Middle frontal gyrus (tissue), 1 donor: ENCODE results near the gene NOX4.
"Not testable (repeated sequence)": the region's sequence is repeated elsewhere in the genome, so short reads cannot be mapped to it uniquely, and the experiment has no call there.

Source experiments
- DNase-seq: peaks from one replicate; pipeline ENCODE4 v3.0.0-alpha.2; 2015; ENCODE audit warnings: low spot score; ENCODE audit errors: extremely low spot score

Gene NOX4

DNA sequence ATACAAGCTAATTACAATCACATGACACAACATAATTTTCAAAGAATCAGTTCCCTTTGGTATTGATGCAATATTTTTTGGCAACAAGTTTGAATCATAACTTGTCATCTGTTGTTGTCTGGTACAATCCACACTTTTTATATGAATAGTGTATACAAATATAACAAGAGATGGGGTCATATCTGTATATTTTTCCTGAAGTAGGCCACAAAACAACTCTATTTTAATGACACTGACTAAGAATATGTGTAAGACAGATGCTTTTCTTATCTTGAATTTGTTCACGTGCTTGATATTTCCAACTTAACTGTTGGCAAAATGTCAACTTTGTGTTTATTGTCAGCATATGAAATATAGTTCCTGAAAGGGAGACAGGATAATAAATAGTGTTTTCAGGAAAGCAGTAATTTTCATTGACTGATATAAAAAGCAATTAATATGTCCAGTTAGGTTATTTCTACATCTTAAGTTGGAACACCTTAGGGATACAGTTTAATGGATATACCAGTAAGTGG, 27.9 kb downstream of the NOX4 start:
- no peak for DNase-seq

DNA sequence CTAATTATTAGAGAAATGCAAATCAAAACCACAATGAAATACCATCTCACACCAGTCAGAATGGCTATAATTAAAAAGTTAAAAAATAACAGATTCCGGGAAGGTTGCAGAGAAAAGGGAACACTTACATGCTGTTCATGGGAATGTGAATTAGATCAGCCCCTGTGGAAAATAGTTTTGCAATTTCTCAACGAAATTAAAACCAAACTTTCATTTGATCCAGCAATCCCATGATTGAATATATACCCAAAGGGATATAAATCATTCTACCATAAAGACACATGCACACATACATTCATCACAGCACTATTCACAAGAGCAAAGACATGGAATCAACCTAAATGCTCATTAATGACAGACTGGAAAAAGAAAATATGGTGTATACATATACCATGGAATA, 32.5 kb downstream of the NOX4 start:
- no peak for DNase-seq

DNA sequence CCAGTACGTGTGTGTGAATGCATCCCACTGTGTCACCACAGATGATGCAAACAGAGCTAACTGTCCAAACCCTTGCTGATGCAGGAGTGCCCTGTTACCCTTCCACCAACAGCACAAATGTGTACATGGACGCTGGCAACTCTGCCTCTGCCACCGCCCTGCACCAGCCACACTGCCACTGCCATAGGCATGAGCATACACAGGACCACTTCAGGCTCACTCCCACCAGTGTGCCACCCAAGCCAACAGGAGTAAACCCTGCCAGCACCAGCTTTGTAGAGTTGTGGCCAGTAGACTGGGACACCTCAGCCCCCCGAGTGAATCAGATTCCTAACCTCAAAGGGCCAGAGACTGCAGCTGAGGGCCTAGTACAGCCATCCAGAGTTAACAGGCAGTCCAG, 34.0 kb downstream of the NOX4 start:
- DNase-seq: no peak

DNA sequence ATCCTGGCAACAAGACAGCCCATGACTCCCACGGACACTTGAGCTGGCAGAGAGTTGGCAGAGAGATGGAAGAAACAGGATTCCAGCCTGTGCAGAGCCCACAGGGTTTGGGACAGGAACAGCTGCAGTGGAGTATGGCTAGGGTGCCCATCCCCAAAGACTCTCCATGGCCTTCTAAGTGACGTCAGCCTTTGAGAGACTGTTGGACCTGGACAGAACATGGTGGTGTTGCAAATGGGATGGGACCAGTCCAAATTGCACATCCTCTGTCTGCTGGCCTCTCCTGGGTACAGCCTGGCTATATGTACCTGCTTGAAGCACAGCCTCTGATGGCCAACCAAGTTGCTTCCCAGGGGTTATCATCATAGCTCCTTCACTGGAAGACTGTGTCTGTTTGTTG, 34.5 kb downstream of the NOX4 start:
- DNase-seq: no peak

DNA sequence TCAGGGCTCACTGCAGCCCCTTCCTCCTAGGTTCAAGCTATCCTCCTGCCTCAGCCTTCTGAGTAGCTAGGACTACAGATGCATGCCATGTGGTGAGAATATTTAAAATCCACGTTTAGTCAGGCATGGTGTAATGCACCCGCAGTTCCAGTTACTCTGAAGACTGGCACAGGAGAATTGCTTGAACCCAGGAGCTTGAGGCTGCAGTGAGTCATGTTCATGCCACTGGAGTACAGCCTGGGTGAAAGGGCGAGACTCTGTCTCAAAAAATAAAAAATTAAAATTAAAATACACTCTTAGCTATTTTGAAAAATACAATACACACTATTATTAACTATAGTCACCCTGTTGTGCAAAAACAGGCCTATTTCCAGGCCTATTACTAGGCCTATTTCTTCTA, 38.4 kb downstream of the NOX4 start:
- no peak for DNase-seq

DNA sequence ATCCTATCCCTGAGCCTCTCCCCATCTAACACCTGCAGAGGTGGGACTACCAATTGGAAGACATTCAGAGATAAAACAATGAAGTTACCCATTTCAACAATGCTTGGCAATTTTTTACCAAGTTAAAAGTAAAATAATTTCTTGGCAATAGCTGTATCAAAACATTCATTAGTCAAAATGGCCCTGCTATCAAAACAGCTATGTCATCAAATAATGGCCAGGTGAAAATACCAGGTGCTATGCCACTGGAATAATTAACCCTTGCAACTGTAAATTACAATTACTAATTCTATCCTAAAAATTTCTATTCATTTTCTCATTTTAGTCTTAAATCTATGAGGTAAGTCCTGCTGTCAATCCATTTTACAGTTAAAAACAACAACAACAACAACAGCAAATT, 43.3 kb downstream of the NOX4 start:
- DNase-seq: no peak

DNA sequence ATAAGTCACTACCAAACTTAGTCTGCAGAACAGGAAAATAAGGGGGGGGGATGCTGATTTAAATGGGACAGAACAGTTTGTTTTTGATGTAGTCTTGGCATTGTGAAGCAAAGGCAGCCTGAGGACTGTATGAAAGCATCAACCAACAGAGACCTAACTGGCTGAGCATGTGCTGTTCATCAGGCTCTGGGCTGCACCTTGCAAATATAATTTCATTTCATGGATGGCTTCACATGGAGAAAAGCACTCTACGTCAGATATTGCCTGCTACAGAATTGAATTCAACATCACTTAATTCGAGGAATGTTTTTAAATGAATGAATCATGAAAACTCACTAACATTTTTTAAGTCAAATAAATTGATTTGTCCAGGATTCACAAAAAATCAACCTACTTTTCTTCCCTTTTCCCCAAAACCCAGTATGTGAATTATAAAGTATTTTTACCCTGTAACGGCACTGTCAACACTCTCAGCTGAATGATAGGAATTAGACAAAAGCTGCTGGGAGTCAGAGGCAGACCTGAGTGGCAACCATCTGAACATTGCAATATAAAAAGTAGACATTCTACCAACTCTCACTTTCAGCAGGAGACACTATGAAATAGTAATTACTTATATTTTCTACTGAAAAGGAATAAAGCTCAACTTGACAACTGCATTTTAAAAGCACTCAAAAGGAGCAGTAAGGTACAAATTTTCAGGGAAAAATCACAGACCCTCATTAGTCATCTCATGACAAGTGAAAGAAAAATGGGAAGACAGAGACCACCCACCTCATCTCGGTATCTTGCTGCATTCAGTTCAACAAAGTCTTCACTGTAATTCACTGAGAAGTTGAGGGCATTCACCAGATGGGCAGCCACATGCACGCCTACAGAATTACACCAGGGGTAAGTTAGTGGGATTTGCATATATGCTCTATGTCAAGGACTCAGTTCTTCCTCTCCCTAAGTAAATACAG, 47.5 kb downstream of the NOX4 start:
- DNase-seq: no peak

DNA sequence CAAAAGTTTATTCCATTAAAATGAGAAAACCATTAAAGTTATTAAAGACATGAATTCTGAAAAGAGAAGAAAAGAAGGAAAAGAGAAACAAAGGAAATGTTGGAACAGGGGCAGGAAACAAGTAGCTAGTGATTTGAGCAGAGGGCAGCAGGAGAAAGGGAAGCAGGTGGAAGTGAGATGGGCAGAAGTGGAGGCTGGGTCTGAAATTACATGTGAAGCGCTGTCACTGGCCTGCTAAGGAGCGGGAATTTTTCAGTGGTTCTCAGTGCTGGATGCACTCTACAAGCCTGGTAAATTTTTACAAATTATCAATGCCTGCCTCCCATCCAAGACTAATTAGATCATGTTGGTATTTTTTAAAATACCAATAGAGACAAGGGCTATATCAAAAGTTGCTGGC, 48.4 kb downstream of the NOX4 start:
- DNase-seq: no peak

DNA sequence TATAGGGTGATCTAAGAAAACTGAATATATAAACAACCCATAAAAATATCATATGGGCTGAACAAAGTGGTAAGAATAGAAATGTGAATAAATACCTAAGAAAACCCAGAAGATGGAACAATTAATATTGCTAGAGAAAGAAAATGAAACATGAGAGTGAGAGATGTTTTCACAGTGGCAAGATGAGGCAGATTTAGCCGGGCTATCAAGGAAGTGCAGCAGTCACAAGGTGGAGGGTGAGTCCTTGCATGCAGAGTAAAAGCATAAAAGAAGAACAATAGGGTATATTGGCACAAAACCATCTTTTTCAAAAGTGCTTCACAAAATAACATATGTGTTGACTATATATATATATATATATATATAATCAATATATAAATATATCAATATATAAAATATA, 49.6 kb downstream of the NOX4 start:
- DNase-seq: no peak

DNA sequence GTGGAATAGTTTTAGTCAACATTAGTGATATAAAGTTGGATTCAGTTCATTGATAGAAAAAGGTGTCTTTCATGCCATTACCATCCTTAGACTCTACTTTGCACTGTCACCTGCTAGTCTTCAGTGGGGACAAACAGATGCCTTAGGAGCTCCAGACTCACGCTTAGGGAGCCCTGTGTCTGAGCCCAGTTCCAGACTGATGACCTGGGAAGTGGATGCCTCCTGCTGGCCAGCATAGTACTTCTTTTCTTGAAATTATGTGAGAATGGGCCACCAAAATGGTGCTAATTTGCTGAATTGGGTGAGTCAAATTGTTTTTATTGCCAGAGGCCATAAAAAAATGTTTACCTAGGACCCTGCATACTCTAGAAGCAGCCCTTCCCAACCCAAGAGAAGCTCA, 53.9 kb downstream of the NOX4 start:
- no peak for DNase-seq

DNA sequence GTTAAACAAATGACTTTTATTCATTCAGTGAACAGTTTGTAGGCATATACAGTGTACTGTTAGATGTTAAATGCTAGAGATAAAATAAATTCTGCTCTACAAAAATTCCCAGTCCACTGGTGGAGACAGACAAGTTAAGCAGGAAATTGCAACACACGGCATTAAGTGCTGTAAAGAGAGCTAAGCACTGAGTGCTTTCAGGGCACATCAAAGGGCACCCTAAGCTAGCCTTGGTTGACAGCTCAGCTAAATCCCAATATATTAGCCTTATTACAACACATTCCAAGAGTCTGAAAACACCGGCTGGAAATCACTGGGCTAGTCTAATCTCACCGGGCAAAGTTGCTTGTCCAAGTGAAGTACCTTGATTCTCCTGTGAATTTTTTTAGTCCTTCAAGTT, 55.1 kb downstream of the NOX4 start:
- DNase-seq: no peak

DNA sequence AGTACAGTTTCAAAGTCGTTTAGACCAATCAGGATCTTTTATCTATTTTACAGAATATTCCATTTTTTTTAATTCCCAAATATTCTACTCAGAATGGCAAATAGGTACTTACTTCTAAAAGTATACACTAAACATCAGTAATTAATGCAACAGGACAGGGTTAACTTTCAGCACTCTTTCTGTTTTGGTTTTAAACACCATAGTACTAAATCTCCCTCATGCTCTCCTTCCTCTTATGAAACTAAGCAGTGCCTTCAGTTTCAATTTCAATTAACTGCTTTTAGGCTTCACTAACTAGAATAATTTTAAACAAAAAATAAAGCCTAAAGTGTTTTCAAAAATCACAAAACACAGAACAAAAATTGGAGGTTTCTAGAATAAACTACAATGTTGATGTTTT, 57.9 kb downstream of the NOX4 start:
- DNase-seq: no peak

DNA sequence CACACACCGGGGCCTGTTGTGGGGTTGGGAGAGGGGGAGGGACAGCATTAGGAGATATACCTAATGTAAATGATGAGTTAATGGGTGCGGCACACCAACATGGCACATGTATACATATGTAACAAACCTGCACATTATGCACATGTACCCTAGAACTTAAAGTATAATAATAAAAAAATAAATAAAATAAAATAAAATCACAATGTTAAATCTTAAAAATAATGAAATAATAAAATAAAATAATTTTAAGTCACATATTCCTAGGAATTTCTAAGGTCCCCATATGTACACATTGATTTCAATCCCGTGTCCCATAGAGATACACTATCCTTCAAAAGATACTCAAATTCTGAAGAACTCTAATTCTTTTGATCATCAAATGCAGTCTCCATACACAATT, 59.0 kb downstream of the NOX4 start:
- not testable (repeated sequence) for DNase-seq

DNA sequence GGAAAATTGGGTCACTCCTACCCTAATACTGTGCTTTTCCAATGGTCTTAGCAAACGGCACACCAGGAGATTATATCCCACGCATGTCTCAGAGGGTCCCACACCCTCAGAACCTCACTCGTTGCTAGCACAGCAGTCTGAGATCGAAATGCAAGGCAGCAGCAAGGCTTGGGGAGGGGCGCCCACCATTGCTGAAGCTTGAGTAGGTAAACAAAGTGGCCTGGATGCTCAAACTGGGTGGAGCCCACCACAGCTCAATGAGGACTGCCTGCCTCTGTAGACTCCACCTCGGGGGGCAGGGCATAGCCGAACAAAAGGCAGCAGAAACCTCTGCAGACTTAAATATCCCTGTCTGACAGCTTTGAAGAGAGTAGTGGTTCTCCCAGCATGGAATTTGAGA, 64.7 kb downstream of the NOX4 start:
- not testable (repeated sequence) for DNase-seq

DNA sequence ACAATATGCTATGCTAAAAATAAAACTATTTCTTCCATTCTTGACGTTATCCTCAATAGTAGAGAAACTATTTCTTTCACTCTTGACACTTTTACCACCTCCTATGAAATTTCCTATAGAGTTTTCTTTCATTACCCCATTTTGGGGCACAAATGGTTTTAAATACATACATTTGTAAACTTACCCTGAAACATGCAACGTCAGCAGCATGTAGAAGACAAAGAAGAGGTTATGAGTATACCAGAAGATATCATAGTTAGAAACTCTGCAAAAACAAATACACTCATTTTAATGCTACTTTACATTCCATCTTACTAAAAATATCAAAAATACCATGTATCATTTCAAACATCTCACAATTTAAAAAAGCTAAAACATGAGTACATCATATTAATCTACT, 69.5 kb downstream of the NOX4 start:
- no peak for DNase-seq

DNA sequence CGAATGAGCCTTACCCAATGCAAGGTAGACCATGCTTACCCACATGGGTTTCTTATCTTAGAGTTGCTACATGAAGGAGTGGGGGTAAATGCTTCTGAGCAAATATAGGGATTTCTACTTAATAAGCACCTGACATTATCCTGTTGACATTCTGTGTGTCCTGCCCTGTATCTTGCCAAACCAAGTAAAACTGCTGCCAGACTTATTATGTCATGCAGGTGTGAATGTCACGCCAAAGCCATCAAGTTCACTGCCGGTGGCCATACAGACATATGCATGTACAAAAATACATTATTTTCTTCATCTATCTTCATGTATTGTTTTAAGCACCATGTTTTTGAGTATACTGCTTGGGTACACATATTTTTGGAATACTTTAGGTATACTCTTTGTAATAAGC, 70.2 kb downstream of the NOX4 start:
- DNase-seq: no peak

DNA sequence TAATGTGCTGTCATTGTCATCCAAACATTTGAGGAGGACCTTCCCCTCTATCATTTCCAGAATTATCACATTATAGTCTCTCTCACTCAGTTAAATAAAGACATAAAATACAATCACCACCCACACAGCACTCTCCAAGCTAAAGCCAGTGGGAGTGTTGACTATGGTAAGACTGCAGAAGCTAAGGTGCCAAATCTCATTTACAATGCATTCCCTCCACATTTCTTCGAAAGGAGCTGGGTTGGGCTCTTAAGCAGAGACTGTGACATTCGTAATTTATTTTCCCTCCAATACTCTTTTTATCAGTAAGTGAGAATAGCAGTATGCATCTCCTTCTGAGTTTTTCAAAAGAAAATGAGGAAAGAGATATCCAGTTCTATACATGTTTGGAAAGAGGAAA, 74.2 kb downstream of the NOX4 start:
- no peak for DNase-seq

DNA sequence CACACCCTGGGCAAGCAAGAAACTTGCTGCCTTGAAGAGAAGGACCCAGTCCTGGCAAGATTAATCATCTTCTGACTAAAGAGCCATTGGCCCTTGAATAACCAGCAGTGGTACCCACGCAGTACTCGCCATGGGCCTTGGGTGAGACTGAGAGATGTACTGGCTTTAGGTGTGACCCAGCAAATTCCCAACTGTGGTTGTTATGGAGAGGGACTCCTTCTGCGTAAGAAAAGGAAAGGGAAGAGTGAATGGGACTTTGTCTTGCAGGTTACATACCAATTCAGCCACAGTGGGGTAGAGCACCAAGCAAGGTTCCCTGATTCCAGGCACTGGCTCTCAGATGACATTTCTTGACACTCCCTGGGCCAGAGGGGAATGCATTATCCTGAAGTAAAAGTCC, 80.1 kb downstream of the NOX4 start:
- not testable (repeated sequence) for DNase-seq

DNA sequence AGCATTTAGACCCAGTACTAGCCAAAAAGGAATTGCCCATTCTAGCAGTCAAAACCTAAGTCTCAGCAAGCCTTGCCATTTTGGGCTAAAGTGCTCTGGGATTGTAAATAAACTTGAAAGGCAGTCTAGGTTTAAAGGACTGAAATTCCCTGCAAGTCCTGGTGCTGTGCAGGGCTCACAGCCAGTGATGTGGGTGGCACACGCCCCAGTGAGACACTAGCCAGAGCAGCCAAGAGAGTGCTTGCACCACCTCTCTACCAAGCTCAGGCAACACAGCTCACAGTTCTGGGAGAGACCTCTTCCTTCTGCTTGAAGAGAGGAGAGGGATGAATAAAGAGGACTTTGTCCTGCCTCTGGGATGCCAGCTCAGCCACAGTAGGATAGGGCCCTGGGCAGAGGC, 80.5 kb downstream of the NOX4 start:
- not testable (repeated sequence) for DNase-seq

DNA sequence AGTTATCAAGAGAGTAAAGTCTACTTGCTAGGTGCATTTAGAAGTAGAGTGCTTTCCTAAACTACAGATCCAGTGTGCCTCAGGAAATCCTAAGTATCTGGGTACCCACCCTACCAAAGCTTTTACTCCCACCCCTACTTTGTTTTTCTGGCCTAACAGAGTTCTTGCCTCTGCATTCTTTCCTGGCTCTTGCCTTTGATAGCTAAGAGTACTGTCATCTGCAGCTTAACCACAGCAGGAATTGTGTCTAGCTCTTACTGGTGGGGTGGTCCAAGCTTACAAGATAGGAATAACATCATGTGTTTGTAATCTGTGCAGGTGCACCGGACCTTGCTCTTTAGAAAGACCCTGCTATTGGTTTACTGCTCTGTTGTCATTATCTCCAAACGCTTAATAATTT, 82.7 kb downstream of the NOX4 start:
- not testable (repeated sequence) for DNase-seq

DNA sequence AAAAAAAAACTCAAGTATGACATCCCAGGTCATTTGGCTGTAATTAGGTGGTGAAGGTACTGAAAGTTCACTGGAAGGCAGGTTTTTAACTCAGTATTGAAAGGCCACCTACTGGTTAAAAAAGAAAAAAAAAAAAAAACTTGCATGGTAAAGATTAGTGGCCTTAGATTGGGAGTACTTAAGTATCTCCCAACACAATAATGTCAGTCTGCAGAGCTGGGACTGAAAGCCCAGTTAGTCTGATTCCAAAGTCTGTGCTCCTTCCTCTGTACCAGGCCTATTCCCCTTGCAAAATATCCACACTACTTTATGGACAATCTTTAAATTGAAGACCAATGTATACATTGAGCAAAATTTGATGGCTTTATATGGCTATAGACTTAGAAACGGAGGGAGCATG, 85.5 kb downstream of the NOX4 start:
- DNase-seq: no peak

DNA sequence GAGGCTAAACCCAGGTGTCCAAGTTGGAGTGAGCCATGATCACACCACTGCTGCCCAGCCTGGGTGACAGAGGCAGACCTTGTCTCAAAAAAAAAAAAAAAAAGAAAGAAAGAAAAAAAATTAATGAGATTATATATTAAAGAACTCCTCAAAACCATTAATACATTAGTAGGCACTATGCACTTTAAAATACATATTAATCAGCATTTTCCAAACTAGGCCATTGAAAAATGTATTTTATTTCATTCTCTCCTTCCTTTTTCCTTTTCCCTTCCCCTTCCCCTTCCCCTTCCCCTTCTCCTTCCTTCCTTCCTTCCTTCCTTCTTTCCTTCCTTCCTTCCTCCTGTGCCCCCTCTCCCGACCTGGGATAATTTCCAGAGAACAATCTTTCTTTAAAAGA, 99.5 kb downstream of the NOX4 start:
- not testable (repeated sequence) for DNase-seq

DNA sequence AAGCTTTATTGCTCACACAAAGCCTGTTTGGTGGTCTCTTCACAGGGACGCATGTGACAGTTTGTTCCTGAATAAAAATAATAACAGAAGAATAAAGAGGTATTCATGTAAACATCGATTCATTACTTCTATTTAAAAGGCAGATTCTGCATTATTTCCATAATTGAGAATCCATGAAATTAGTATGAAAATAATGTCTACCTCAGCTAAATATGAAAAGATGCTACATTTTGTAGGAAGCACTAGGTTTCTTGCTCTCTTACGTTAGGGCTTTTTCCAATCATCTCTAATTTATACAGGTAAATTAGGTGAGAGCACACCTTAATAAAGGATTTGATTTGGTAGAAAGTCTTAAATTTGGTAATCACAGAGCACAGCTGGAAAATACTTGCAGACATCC, 103.7 kb downstream of the NOX4 start:
- not testable (repeated sequence) for DNase-seq
